ENCODE data around the gene ZNF512B. TPM values are rescaled to one million over a fixed set of nuclear protein-coding genes. Genes with fewer than 3 reads are reported as not detected.

The ZNF512B gene
- total and polyA plus RNA-seq, 3 donors from 2014 or later, result 16.7 to 27.6 (median 24.5) TPM

GRCh38 chr20:63946986-63947637 lies 22.6 kb downstream of the ZNF512B start:
- no peaks in the 10 kb centered on the region for H3K9me3 ChIP-seq
- H3K27me3 ChIP-seq, result no peaks in the 10 kb centered on the region
- H3K36me3 ChIP-seq (ENCODE audit: low read depth, missing control alignments), result no peaks in the 10 kb centered on the region
- peaks cover 54% of the 10 kb centered on the region for H3K4me1 ChIP-seq
- intact Hi-C loops (cut with DNase I; ENCODE audit: low total_unique reads), result no loop called here
- WGBS, 2 donors, result 71 to 79% methylated on average over 13 to 15 of the region's 15 CpGs
- peak overlapping the region in 1 of 2 donors; percentile 11 for H3K27ac ChIP-seq
- DNase-seq, result no peak
- H3K4me3 ChIP-seq, result no peak overlapping the region
- TF ChIP-seq CTCF (IDR thresholded peaks at IDR 0.05), result no peak
- TF ChIP-seq POLR2A (IDR thresholded peaks at IDR 0.05), result no peak

- Histone ChIP-seq H3K4me1 (peaks cover 45% of the 10 kb centered on the region), H3K4me3 (no peak overlapping the region), H3K27me3 (no peaks in the 10 kb centered on the region), H3K27ac (no peak overlapping the region), H3K9me3 (no peaks in the 10 kb centered on the region), H3K36me3 (ENCODE audit: low read depth, missing control alignments) (no peaks in the 10 kb centered on the region)
- WGBS, 2 donors, result 90 to 91% methylated on average over 4 to 39 of the region's 39 CpGs
- TF ChIP-seq POLR2A (IDR thresholded peaks at IDR 0.05) (no peak), CTCF (IDR thresholded peaks at IDR 0.05) (no peak)
- intact Hi-C loops (cut with DNase I; ENCODE audit: low total_unique reads), result no loop called here
- no peak for DNase-seq
Measured at GRCh38 chr20:63945921-63946920, 23.5 kb downstream of the ZNF512B start.

- no peak overlapping the region for H3K27ac ChIP-seq
- H3K4me3 ChIP-seq, result no peak overlapping the region
- no peaks in the 10 kb centered on the region for H3K9me3 ChIP-seq
- no peak for DNase-seq
- H3K36me3 ChIP-seq (ENCODE audit: low read depth, missing control alignments), result no peaks in the 10 kb centered on the region
- intact Hi-C loops (cut with DNase I; ENCODE audit: low total_unique reads), result no loop called here
- H3K4me1 ChIP-seq, result peaks cover 34% of the 10 kb centered on the region
- TF ChIP-seq CTCF (IDR thresholded peaks at IDR 0.05) (no peak), POLR2A (IDR thresholded peaks at IDR 0.05) (no peak)
- H3K27me3 ChIP-seq, result no peaks in the 10 kb centered on the region
- 83% methylated on average over 7 to 16 of the region's 17 CpGs for WGBS, 2 donors
Measured at GRCh38 chr20:63945031-63945658, 24.6 kb downstream of the ZNF512B start.

GRCh38 chr20:63944078-63944941 lies 25.4 kb downstream of the ZNF512B start:
- Histone ChIP-seq H3K27ac (no peak overlapping the region), H3K9me3 (no peaks in the 10 kb centered on the region), H3K36me3 (ENCODE audit: low read depth, missing control alignments) (no peaks in the 10 kb centered on the region), H3K4me3 (no peak overlapping the region), H3K27me3 (no peaks in the 10 kb centered on the region), H3K4me1 (peaks cover 26% of the 10 kb centered on the region)
- no peak for DNase-seq
- TF ChIP-seq CTCF (IDR thresholded peaks at IDR 0.05) (no peak), POLR2A (IDR thresholded peaks at IDR 0.05) (no peak)
- WGBS, 2 donors, result 92% methylated on average over 32 to 33 of the region's 35 CpGs
- intact Hi-C loops (cut with DNase I; ENCODE audit: low total_unique reads), result no loop called here
